ENCODE results near the gene NAT10.

NAT10 gene

DNA sequence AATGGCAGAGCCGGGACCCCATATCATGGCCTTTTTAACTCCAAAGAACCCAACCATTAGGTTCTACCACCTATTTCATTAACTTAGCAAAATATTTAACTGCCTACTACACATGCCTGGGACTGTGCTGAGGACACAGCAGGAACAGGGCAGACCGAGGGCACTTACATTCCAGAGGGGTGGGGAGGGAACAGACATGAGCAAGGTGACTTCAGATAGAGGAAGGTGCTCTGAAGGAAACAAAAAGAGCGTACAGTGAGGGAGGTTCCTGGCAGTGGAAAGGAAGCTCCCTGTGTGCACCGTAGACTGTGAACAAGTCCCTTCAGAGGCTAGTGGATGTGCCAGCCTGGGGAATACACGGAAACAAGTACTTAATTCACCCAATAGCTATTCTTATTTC, 82.8 kb downstream of the NAT10 start:
- no peak for DNase-seq (ENCODE audit: low read depth in 2 of 2)

- no peak for DNase-seq (ENCODE audit: low read depth in 2 of 2)
Observed at GRCh38 chr11:34189191-34189590, 83.8 kb downstream of the NAT10 start.

DNA sequence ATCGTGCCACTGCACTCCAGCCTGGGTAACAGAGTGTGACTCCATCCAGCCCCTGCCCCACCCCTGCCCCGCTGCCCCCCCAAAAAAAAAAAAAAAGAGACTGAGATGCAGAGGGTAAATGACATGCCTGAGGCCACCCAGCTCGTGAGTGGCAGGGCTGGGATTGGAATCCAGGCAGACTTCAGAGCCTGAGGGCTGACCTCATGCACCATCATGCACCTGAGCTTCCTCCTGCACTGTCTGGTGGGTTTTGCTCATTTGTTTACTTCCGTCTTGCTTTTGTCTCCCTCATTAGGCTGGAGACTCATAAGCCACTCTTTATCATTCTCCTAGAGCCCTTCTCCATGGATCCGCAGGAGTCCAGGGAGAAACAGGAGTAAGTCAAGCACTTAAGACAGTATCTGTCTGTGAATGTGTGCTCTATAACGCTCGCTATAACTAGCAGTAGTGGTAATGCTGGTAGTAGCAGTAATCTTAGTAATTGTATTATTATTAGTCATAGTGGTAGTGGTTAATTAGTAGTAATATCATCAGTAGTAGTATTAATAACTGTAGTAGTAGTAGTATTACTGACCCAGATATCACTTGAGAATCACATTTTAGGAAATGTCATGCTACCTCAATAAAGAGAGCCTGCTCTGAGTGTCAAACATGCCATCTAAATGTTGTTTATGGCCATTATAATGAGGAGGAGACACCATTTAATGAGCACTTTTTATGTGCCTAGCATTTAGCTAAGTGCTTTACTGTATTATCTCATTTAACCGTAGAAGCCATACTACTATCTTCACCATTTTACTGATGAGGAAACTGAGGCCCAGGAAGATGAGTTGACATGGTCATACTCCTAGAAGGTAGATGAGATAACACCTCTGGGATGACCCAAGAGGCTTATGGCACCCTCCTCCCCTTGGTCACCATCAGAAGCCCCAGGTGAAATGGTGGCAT, 85.0 kb downstream of the NAT10 start:
- DNase-seq (ENCODE audit: low read depth in 2 of 2): no peak

GRCh38 chr11:34191578-34191977, 86.1 kb downstream of the NAT10 start:
- no peak for DNase-seq (ENCODE audit: low read depth in 2 of 2)

- no peak for DNase-seq (ENCODE audit: low read depth in 2 of 2)
Observed at GRCh38 chr11:34192481-34193401, 87.3 kb downstream of the NAT10 start.

DNA sequence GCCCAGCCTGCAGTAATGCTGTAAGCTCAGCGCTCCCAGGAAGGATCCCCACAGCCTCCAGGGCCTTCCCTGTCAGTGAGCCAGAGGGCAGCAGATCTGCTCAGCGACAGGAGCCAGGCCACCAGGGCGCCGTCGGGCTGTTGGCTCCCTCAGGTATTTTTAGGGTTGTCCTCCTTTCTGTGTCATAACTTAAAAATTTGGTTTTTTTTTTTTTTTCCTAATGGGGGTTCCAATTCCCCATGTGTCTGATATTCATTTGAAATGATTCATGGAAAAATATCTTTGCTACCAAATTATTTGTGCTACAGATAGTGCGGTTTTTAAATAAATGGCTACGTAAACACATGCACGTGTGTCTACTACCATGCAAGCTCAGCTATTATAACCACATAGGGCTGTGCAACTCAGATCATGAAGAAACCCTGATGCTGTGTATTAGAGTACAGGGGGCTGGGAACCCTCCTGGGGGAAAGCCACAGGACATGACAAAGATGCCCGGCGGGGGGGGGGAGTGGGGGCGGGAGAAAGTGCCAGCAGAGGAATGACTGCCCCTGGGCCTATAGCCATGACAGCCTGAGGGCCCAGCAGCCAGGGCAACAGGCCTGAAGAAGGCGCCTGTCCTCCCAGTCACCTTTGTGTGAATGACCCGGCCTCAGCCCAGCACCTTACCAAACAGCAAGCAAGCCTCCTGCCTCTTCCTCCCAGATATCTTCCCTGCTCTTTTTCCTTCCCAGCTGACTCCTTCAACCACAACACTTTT, 89.3 kb downstream of the NAT10 start:
- DNase-seq (ENCODE audit: low read depth in 2 of 2): no peak

Measured in stimulated activated CD8-positive, alpha-beta memory T cell treated with anti-CD3 and anti-CD28 coated beads, Interleukin-2, amount 100 ng/mL, for 1 hour (primary cell).